Astrocyte (in vitro differentiated cells and primary cell): ENCODE data around the gene ARHGAP1. TPM values are rescaled to one million over a fixed set of nuclear protein-coding genes. Genes with fewer than 3 reads are reported as not detected.

Source experiments
- DNase-seq: peaks from one replicate; pipeline ENCODE4 v3.0.0-alpha.2; 2010; ENCODE audit warnings: low read depth
- FAIRE-seq: peaks from 2 replicates; lab custom pipeline; 2011; peaks lifted over from hg19 to GRCh38; lab: Jason Lieb, UNC
- H2AFZ ChIP-seq: 2 replicates; pipeline ENCODE4 v1.6.0; 2012; ENCODE audit warnings: low read depth, low read length, inconsistent platforms
- H3K27ac ChIP-seq: 2 replicates; pipeline ENCODE4 v1.5.1; 2011; ENCODE audit warnings: low read depth, low read length, inconsistent platforms
- H3K27me3 ChIP-seq: 2 replicates; pipeline ENCODE4 v1.6.0; 2011; ENCODE audit warnings: low read length, inconsistent platforms; ENCODE audit not compliant: insufficient read depth
- H3K36me3 ChIP-seq: 2 replicates; pipeline ENCODE4 v1.5.1; 2011; ENCODE audit warnings: low read length, inconsistent platforms; ENCODE audit not compliant: insufficient read depth
- H3K4me1 ChIP-seq: 2 replicates; pipeline ENCODE4 v1.5.1; 2011; ENCODE audit warnings: low read length, inconsistent platforms; ENCODE audit not compliant: insufficient read depth
- H3K4me2 ChIP-seq: 2 replicates; pipeline ENCODE4 v1.6.0; 2012; ENCODE audit warnings: low read length, inconsistent platforms
- H3K4me3 ChIP-seq: 2 replicates; pipeline ENCODE4 v1.5.1; 2011; ENCODE audit warnings: low read depth, mild to moderate bottlenecking, low read length, inconsistent platforms; ENCODE audit not compliant: insufficient read depth
- H3K79me2 ChIP-seq: 2 replicates; pipeline ENCODE4 v1.6.0; 2012; ENCODE audit warnings: mild to moderate bottlenecking, low read length, inconsistent platforms; ENCODE audit not compliant: insufficient read depth
- H3K9ac ChIP-seq: 2 replicates; pipeline ENCODE4 v1.6.0; 2012; ENCODE audit warnings: mild to moderate bottlenecking, low read length, inconsistent platforms
- H3K9me3 ChIP-seq: 2 replicates; pipeline ENCODE4 v1.5.1; 2012; ENCODE audit warnings: low read depth, mild to moderate bottlenecking, low read length, inconsistent platforms; ENCODE audit not compliant: insufficient read depth
- H4K20me1 ChIP-seq: 2 replicates; pipeline ENCODE4 v1.6.0; 2012; ENCODE audit warnings: low read length, inconsistent platforms; ENCODE audit not compliant: insufficient read depth
- H3K27ac Mint-ChIP-seq: one replicate; pipeline ENCODE4 v1.8.0; 2021; ENCODE audit warnings: mild to moderate bottlenecking, mixed read lengths; ENCODE audit not compliant: unreplicated experiment
- H3K27me3 Mint-ChIP-seq: one replicate; pipeline ENCODE4 v1.8.0; 2021; ENCODE audit warnings: low read depth, mixed read lengths; ENCODE audit not compliant: unreplicated experiment
- H3K36me3 Mint-ChIP-seq: one replicate; pipeline ENCODE4 v1.8.0; 2021; ENCODE audit warnings: low read depth, mixed read lengths; ENCODE audit not compliant: unreplicated experiment
- H3K4me1 Mint-ChIP-seq: one replicate; pipeline ENCODE4 v1.8.0; 2021; ENCODE audit warnings: low read depth, mixed read lengths; ENCODE audit not compliant: unreplicated experiment
- H3K4me3 Mint-ChIP-seq: one replicate; pipeline ENCODE4 v1.8.0; 2021; ENCODE audit warnings: mild to moderate bottlenecking, moderate library complexity, mixed read lengths; ENCODE audit not compliant: unreplicated experiment
- H3K9me3 Mint-ChIP-seq: one replicate; pipeline ENCODE4 v1.8.0; 2021; ENCODE audit warnings: mild to moderate bottlenecking, mixed read lengths; ENCODE audit not compliant: unreplicated experiment
- CTCF ChIP-seq: IDR thresholded peaks from 2 replicates; pipeline ENCODE4 v1.5.1; 2011; ENCODE audit warnings: low read depth, mild to moderate bottlenecking, inconsistent platforms, low read length, moderate library complexity; ENCODE audit not compliant: insufficient read depth
- EZH2 ChIP-seq: IDR thresholded peaks from 2 replicates; pipeline ENCODE4 v1.6.1; 2012; ENCODE audit warnings: mild to moderate bottlenecking, low read length, inconsistent platforms; ENCODE audit not compliant: insufficient read depth
- total RNA-seq: library from RNA; stranded (reverse); gene quantifications from 2 replicates; pipeline ENCODE4 v1.2.1, GENCODE V29; 2021

Gene ARHGAP1
- total RNA-seq, 1 donor from 2014 or later = 116 TPM

GRCh38 chr11:46676436-46677158, 23.8 kb downstream of the ARHGAP1 start:
- Histone ChIP-seq H3K79me2 (no peaks in the 10 kb centered on the region), H3K9ac (no peak overlapping the region), H3K9me3 (no peaks in the 10 kb centered on the region), H3K4me2 (no peak overlapping the region), H3K4me1 (peaks cover 19% of the 10 kb centered on the region), H3K36me3 (peaks cover 33% of the 10 kb centered on the region), H3K4me3 (no peak overlapping the region), H4K20me1 (peaks cover 8% of the 10 kb centered on the region), H2AFZ (no peak overlapping the region), H3K27me3 (no peaks in the 10 kb centered on the region), H3K27ac (no peak overlapping the region)
- TF ChIP-seq EZH2 (no peak), CTCF (no peak)
- H3K27me3 Mint-ChIP-seq = no peaks in the 10 kb centered on the region
- H3K4me3 Mint-ChIP-seq = peak overlapping the region; percentile 47
- FAIRE-seq (no peak), DNase-seq (no peak)
- no peaks in the 10 kb centered on the region for H3K9me3 Mint-ChIP-seq
- H3K4me1 Mint-ChIP-seq = peaks cover 18% of the 10 kb centered on the region
- peaks cover 29% of the 10 kb centered on the region for H3K36me3 Mint-ChIP-seq
- peak overlapping the region; percentile 80 for H3K27ac Mint-ChIP-seq

- DNase-seq (no peak), FAIRE-seq (no peak)
- H3K27me3 ChIP-seq = no peaks in the 10 kb centered on the region
- Mint-ChIP-seq H3K27me3 (no peaks in the 10 kb centered on the region), H3K4me1 (peaks cover 22% of the 10 kb centered on the region), H3K4me3 (no peak overlapping the region), H3K36me3 (peaks cover 33% of the 10 kb centered on the region), H3K9me3 (no peaks in the 10 kb centered on the region), H3K27ac (peak overlapping the region; percentile 62)
- H3K4me2 ChIP-seq = no peak overlapping the region
- peaks cover 8% of the 10 kb centered on the region for H4K20me1 ChIP-seq
- no peak overlapping the region for H2AFZ ChIP-seq
- H3K4me1 ChIP-seq = peaks cover 19% of the 10 kb centered on the region
- H3K36me3 ChIP-seq = peaks cover 33% of the 10 kb centered on the region
- no peak overlapping the region for H3K9ac ChIP-seq
- H3K4me3 ChIP-seq = no peak overlapping the region
- no peak for TF ChIP-seq CTCF
- no peak for TF ChIP-seq EZH2
- no peaks in the 10 kb centered on the region for H3K79me2 ChIP-seq
- H3K9me3 ChIP-seq = no peaks in the 10 kb centered on the region
- no peak overlapping the region for H3K27ac ChIP-seq
Measured at GRCh38 chr11:46675949-46676348, 24.5 kb downstream of the ARHGAP1 start.

DNA sequence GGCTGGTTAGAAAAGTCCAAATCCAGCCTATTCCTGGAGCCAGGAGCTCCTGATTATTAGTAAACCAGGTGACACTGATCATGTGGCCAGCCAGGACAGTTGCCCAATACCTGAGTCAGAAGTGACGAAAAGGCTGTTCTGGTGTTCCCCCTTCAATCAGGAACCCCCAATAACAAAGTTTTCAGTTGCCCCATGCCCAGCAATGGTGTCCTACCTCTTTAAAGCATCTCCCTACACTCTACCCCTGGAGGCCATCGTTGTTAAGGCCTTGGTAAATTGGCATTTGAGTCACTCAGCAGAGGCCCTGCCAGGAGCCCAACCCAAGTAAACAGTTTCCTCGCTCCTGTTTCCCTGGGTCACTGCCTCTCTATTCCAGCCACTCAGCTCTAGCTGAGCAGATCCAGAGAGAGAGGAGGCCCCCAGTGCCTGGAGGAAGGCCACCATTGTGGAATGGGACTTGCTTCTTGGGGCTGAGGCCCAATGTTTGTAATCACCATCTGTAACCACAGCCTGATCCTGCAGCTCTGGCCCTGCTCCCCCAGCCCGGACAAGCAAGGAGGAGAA, 25.0 kb downstream of the ARHGAP1 start:
- no peak overlapping the region for H3K4me3 Mint-ChIP-seq
- FAIRE-seq (no peak), DNase-seq (peak; percentile 63)
- no peak overlapping the region for H3K4me3 ChIP-seq
- H3K27ac Mint-ChIP-seq = peak overlapping the region; percentile 62
- no peak overlapping the region for H2AFZ ChIP-seq
- H4K20me1 ChIP-seq = peaks cover 8% of the 10 kb centered on the region
- H3K27me3 Mint-ChIP-seq = no peaks in the 10 kb centered on the region
- H3K9me3 ChIP-seq = no peaks in the 10 kb centered on the region
- H3K9ac ChIP-seq = no peak overlapping the region
- peak overlapping the region; percentile 47 for H3K27ac ChIP-seq
- TF ChIP-seq CTCF = no peak
- H3K9me3 Mint-ChIP-seq = no peaks in the 10 kb centered on the region
- H3K36me3 ChIP-seq = peaks cover 36% of the 10 kb centered on the region
- H3K4me1 ChIP-seq = peaks cover 19% of the 10 kb centered on the region
- peaks cover 31% of the 10 kb centered on the region for H3K36me3 Mint-ChIP-seq
- no peaks in the 10 kb centered on the region for H3K79me2 ChIP-seq
- no peaks in the 10 kb centered on the region for H3K27me3 ChIP-seq
- peak overlapping the region; percentile 14 for H3K4me2 ChIP-seq
- peaks cover 23% of the 10 kb centered on the region for H3K4me1 Mint-ChIP-seq
